HG02610 (cell line): Measurements from ENCODE around the gene RNF224.

Experiments used
- ATAC-seq: cut with Tn5 transposase; IDR thresholded peaks from one replicate; pipeline ENCODE4 v1.9.1; 2021; ENCODE audit warnings: mild to moderate bottlenecking, moderate library complexity; ENCODE audit not compliant: unreplicated experiment

Gene RNF224

DNA sequence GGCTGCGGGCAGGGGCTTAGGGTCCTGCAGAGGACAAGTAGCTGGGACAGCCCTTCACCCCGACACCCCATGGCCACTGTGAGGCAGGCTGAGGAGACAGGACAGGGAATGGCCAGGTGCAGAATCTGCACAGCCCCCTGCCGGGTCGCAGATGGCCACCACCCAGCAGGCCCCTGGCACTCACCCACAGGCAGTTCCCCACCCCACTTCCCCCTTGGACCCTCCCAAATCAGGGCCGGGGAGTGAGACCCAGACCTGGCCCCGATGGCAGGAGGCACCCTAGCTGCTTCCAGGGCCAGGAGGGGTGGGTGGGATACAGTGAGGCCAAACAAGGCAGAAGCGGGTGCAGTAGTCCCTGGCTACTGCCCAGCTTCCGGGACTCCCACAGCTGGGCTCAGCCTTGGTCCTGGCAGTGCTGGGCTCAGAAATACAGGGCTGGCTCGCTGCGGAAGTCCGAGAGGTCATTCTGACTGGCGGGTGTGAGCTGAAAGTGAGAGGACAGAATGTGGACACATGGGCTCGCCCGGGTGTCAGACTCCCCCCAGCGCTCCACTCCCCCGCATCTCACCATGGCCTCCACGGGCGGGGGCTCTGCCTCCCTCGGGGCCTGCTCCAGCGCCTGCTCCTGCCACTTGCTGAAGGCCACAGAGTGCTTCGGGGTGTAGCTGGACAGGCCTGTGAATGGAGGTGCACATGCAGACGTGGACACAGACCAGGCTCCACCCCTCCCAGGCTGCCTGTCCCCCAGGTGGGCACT is 35.4 kb upstream of the RNF224 start:
- no peak for ATAC-seq

- no peak for ATAC-seq
These were observed 34.9 kb upstream of the RNF224 start for GRCh38 chr9:137192448-137192780.

GRCh38 chr9:137192859-137193258 is 34.4 kb upstream of the RNF224 start:
- no peak for ATAC-seq

GRCh38 chr9:137193771-137194170 is 33.5 kb upstream of the RNF224 start:
- no peak for ATAC-seq

DNA sequence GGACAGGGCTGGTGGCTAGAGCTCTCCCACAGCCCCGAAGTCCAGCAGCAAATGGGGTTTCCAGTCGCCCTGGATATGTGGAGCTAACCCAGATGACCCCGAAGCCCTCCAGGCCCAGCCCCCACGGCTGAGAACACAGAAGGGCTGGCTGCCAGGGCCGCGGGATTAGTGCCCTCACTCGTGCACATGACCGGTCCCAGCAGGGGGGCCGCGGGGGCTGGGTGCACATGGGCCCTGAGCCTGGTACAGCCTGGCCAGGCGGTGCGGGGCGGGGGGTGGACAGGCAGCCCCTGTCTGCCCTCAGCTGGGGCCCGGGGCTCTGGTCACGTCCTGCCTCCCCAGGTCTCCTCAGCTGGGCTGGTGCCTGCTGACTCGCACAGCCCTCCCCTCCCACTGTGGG is 32.9 kb upstream of the RNF224 start:
- no peak for ATAC-seq

DNA sequence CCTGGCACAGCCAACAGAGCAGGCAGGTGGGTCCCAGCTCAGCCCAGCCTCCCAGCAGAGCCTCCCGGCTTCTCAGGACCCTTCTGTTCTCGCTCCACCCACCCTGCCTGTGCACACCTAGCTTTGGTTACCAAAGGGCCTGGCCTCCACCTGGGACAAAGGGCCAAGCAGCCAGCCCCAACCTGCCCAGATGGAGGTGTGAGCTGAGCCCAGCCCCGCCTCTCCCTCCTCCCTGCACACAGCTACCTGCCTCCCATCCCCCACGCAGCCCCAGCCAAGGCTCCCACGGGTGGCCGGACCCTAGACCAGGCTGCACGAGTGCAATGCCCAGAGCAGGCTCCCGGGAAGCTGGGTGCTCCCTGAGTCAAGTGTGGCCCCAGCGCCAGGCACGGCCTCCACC is 32.4 kb upstream of the RNF224 start:
- ATAC-seq = no peak

DNA sequence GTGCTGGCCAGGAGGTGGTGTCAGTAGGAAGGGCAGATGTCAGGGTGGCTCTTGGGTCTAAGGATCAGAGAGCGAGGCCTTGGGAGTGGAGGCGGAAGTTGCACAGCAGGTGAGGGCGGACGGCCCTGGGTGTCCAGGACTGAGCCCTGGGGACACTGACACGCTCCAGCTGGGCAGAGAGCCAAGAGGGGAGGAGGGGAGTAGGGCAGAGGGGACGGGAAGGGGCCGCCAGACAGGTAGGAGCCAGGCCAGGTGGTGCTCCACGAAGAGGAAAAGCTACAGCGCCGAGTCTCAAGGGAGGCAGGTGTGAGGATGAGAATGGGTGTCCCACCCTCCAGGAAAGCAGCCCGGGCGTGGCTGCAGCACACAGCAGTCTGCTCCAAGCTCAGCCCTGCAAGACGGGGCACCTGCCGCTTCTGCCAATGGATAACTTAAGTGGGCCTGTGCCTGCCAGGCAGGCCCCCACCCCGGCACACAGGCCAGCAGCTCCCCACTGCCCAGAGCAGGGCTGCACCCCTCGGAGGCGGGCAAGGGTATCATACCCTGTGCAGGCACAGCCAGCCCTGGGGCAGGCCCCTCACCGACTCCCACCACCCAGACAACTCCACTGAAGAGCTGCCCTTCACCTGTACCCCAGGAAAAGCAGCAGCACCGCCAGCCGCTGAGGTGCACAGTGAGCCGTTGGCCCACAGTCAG is 31.6 kb upstream of the RNF224 start:
- ATAC-seq = no peak

- no peak for ATAC-seq
These were observed 29.0 kb upstream of the RNF224 start for GRCh38 chr9:137198051-137198901.

DNA sequence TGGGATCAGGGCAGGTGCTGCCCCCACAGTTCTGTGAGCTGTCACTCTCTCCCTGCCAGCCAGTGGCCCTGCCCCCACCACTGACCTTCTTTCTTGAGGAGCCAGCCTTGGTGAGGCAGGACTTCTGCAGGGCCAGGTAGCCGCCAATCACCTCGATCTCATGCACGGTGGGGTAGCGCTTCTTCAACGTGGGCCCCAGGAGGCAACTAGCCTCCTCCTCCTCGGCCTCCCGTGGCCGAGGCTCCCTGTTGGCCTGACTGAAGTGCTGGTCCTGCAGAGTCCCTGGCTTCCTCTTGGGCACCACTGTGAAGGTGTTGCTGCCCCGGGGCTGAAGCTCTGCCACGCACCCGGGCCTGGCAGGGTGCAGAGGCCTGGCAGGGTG is 28.4 kb upstream of the RNF224 start:
- ATAC-seq = no peak

GRCh38 chr9:137199411-137200121 is 27.7 kb upstream of the RNF224 start:
- ATAC-seq = no peak

- peak; percentile 86 for ATAC-seq
These were observed 26.7 kb upstream of the RNF224 start, which contains the start of gene TPRN for GRCh38 chr9:137200311-137201204. TSS of gene TPRN (minus strand) at chr9:137200741. CDS start at chr9:137200711, 30 bp downstream.

- ATAC-seq = no peak
These were observed 26.0 kb upstream of the RNF224 start for GRCh38 chr9:137201205-137201868.

DNA sequence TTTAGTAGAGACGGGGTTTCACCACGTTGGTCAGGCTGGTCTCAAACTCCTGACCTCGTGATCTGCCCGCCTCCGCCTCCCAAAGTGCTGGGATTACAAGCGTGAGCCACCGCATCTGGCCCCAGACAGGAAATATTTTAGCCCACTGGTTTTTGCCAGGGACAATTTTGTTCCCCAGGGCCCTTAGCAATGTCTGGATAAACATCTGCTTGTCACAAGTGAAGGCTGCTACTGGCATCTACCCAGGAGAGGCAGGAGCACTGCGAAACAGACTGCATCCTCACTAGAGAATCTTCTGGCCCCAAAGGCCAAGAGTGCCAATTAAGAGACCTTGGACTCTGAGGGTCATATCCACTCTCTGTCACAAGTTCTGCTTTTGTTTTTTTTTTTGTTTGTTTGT is 24.3 kb upstream of the RNF224 start:
- no peak for ATAC-seq

GRCh38 chr9:137204731-137205125 is 22.6 kb upstream of the RNF224 start:
- no peak for ATAC-seq

DNA sequence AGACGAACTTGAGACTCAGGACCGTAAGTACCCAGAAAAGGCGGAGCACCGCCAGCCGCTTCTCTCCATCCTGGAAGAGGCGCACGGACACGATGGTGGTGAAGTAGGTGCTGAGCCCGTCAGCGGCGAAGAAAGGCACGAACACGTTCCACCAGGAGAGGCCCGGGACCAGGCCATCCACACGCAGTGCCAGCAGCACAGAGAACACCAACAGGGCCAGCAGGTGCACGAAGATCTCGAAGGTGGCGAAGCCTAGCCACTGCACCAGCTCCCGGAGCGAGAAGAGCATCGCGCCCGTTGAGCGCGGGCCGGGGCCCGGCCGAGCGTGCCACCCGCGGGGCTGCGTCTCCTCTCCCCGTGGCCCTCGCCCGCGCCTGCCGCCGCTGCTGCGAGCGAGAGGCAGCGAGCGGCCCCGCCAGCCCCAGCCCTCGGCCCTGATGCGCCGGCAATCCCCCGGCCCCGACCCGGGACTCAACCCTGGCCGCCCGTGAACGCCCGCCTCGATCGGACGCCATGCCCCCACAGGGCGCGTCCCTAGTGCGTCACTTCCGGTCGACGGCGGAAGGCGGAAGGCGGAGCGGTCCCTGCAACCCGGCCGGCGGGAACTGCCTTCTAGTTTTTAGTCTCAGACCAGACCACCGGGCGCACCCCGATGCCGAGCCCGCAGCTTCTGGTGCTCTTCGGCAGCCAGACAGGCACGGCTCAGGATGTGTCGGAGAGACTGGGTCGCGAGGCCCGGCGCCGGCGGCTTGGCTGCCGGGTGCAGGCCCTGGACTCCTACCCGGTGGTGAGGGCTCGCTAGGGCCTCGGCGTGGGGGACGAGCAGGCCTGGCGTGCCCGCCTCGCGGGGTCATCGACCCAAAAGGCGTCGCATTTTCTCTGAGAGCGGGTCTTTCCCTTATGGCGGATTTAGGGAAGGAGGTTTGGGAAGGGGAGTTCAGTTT is 21.9 kb upstream of the RNF224 start, which contains the start of the genes NDOR1 and TMEM203:
NDOR1 (plus strand) TSS at position 575 of the 944 bp plus-strand sequence; CDS start at position 653, 78 bp downstream.
TMEM203 (minus strand) TSS at position 523 of the 944 bp plus-strand sequence; CDS start at position 289, 234 bp downstream.
- ATAC-seq = peak; percentile 44

DNA sequence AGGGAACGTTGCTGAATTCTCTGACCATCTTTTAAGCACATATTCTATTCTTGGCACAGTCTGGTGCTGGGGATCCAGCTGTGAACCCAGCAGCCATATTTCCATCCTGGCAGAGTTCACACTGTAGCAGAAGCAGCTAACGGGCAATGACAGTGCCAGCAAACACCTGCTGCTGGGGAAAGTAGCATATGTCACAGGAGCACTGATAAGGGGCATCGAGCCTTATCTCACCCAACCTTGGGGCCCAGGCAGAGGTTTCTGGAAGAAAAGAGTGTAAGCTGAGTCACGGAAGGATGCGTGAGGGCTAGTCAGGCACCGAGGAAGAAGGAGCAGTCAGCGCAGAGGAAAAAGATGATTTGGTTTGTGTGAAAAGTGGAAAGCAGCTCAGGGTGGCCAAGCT is 20.7 kb upstream of the RNF224 start:
- ATAC-seq = no peak

- no peak for ATAC-seq
These were observed 15.8 kb upstream of the RNF224 start for GRCh38 chr9:137211532-137211931.

GRCh38 chr9:137212520-137212919 is 14.8 kb upstream of the RNF224 start:
- ATAC-seq = no peak
